Heart left ventricle (tissue), 16 donors: Measurements from ENCODE around the gene RANBP17. TPM values are rescaled to one million over a fixed set of nuclear protein-coding genes. Genes with fewer than 3 reads are reported as not detected.

ENCODE experiments used
- ATAC-seq, 4 donors: fragments of 200-7000 bp; cut with Tn5 transposase; one replicate each; pipeline ENCODE4 v1.9.1; 2020 to 2022; ENCODE audit warnings: moderate library complexity in 4 of 4, mild to moderate bottlenecking in 3 of 4, moderate number of reproducible peaks in 1 of 4
- DNase-seq, 5 donors: peaks; one replicate each; pipeline ENCODE4 v3.0.0-alpha.2; 2020
- H3K27ac ChIP-seq, 12 donors: fragments of 200-600 bp; sonication (generic) in 4 of 12; one replicate each; pipeline versions ENCODE4 v1.5.0 to v1.8.0; 2016 to 2022; ENCODE audit warnings: mild to moderate bottlenecking in 2 of 12
- H3K27me3 ChIP-seq, 9 donors: fragments of 200-600 bp; sonication (generic) in 2 of 9; one replicate each; pipeline versions ENCODE4 v1.5.1 to v1.8.0; 2016 to 2022; ENCODE audit warnings: mild to moderate bottlenecking in 3 of 9
- H3K36me3 ChIP-seq, 9 donors: fragments of 200-600 bp; sonication (generic) in 2 of 9; one replicate each; pipeline versions ENCODE4 v1.5.0 to v1.8.0; 2018 to 2022; ENCODE audit warnings: mild to moderate bottlenecking in 2 of 9
- H3K4me1 ChIP-seq, 12 donors: fragments of 200-600 bp; sonication (generic) in 4 of 12; one replicate each; pipeline versions ENCODE4 v1.5.0 to v1.8.0; 2016 to 2022; ENCODE audit warnings: mild to moderate bottlenecking in 3 of 12
- H3K4me3 ChIP-seq, 12 donors: fragments of 200-600 bp; sonication (generic) in 4 of 12; one replicate each; pipeline versions ENCODE4 v1.5.0 to v1.8.0; 2017 to 2022; ENCODE audit warnings: mild to moderate bottlenecking in 9 of 12, moderate library complexity in 4 of 12
- H3K9me3 ChIP-seq, 12 donors: fragments of 200-600 bp; sonication (generic) in 4 of 12; one replicate each; pipeline versions ENCODE4 v1.5.0 to v1.8.0; 2016 to 2022; ENCODE audit warnings: mild to moderate bottlenecking in 1 of 12
- CTCF ChIP-seq, 12 donors: fragments of 200-600 bp; sonication (generic) in 4 of 12; IDR thresholded peaks; one replicate each; pipeline versions ENCODE4 v1.5.0 to v1.8.0; 2018 to 2022; ENCODE audit warnings: antibody characterized with exemption in 12 of 12, mild to moderate bottlenecking in 5 of 12
- POLR2A ChIP-seq, 2 donors: fragments of 450-650 bp; IDR thresholded peaks; one replicate each; pipeline ENCODE4 v1.6.1; 2017; ENCODE audit warnings: antibody characterized with exemption in 2 of 2, mild to moderate bottlenecking in 2 of 2, moderate library complexity in 2 of 2
- WGBS, 4 donors: extraction: QIAGEN DNeasy Blood & Tissue Kit in 2 of 4; methylation state at CpG; one replicate each; pipeline versions ENCODE4 v1.1.5 to v1.1.7; 2013 to 2018; 5-methylcytosine and 5-hydroxymethylcytosine counted together
- intact Hi-C, 10 donors: fragments of 100-400 bp; cut with DNase I; formaldehyde crosslinking; loops; one replicate each; pipeline versions ENCODE4 v1.11.1 to v1.14.2; 2022
- polyA plus RNA-seq, 2 donors: library from polyadenylated mRNA; stranded (reverse); fragments of 200-250 nt; gene quantifications; one replicate each; pipeline ENCODE4 v1.2.3, GENCODE V29; 2013
- total RNA-seq, 9 donors: library from RNA; depleted of rRNA in 2 of 9; stranded (reverse); fragments of >200 nt in 2 of 9; fragmentation: NEBNext Ultra II Directional in 3 of 9; extraction: Animal tissue kit (Norgen Biotek cat#: 25700) in 3 of 9; gene quantifications; one replicate each; pipeline versions ENCODE4 v1.1.0 to v1.2.4, GENCODE V29; 2016 to 2023
- donor health status: ischemic (EF 13 %, LVEDD 7.1; RV severe dilation, severe dysfunction).
- donor health status: healthy with polysubstance abuse.
- donor health status: DM: no; HTN: yes; CAD: no.
- donor health status: DM: no; HTN: no; CAD: no.
- donor health status: ischemic (EF 25% LVEDD 6.9; RV normal size, moderate dysfunction).
- donor health status: ischemic (EF 25% LVEDD 5.7; RV mildly dilated, moderate dysfunction).
- donor health status: healthy.
- donor health status: DM: yes; HTN: yes; CAD: no.
- donor health status: ischemic (EF 35%, LVEDD 5.7; RV mildly dilated, moderate dysfunction).
- donor health status: nonischemic (EF 11% LVEDD 7.7; RV severe dilation, severe dysfunction).
- donor health status: DM: yes; HTN: yes; CAD: no.
- donor health status: PGD.
- donor health status: ischemic (EF 29% LVEDD 5.4; RV normal size, mild dysfunction).
- donor health status: nonischemic (EF 23%, LVEDD 6.1; RV moderate dilation, normal function).

RANBP17 gene
- total and polyA plus RNA-seq, 11 donors: 0.65 to 11.5 (median 3.7) TPM

GRCh38 chr5:170857066-170857465 lies 4.8 kb upstream of the RANBP17 start:
- no peak for DNase-seq
- intact Hi-C loops: no loop called here
- Histone ChIP-seq H3K4me3 (no peak overlapping the region), H3K9me3 (peaks cover 0 to 27% (median 16%) of the 10 kb centered on the region in 12 donors), H3K27me3 (peaks cover 0 to 4% (median 0%) of the 10 kb centered on the region in 9 donors), H3K36me3 (no peaks in the 10 kb centered on the region), H3K4me1 (peaks cover 0 to 5% (median 0%) of the 10 kb centered on the region in 12 donors), H3K27ac (no peak overlapping the region)
- 87 to 95% (median 90%) methylated on average over 2 of the region's 2 CpGs for WGBS, 4 donors
- no peak for ATAC-seq
- TF ChIP-seq CTCF (IDR thresholded peaks at IDR 0.05): no peak
- TF ChIP-seq POLR2A (IDR thresholded peaks at IDR 0.05): no peak

GRCh38 chr5:170860415-170860814 lies 1.4 kb upstream of the RANBP17 start:
- DNase-seq (no peak), ATAC-seq (no peak)
- intact Hi-C loops: loop anchor here in 1 of 10 donors (10.0 kb wide), 1 partner anchor 116 kb away; no protein-coding TSS in a partner anchor
- TF ChIP-seq CTCF (IDR thresholded peaks at IDR 0.05) (no peak), POLR2A (IDR thresholded peaks at IDR 0.05) (no peak)
- Histone ChIP-seq H3K36me3 (no peaks in the 10 kb centered on the region), H3K4me1 (peaks cover 0 to 16% (median 5%) of the 10 kb centered on the region in 12 donors), H3K9me3 (peaks cover 0 to 27% (median 16%) of the 10 kb centered on the region in 12 donors), H3K27me3 (peaks cover 0 to 8% (median 0%) of the 10 kb centered on the region in 9 donors), H3K27ac (no peak overlapping the region), H3K4me3 (no peak overlapping the region)

GRCh38 chr5:170860818-170861666 lies 776 bp upstream of the RANBP17 start:
- peaks cover 0 to 8% (median 0%) of the 10 kb centered on the region in 9 donors for H3K27me3 ChIP-seq
- H3K36me3 ChIP-seq: no peaks in the 10 kb centered on the region
- H3K4me3 ChIP-seq: peak overlapping the region in 6 of 12 donors; percentile 59 to 85 (median 76)
- no peak for ATAC-seq
- WGBS, 4 donors: 86 to 94% (median 93%) methylated on average over 5 of the region's 5 CpGs
- DNase-seq: no peak
- TF ChIP-seq CTCF (IDR thresholded peaks at IDR 0.05) (no peak), POLR2A (IDR thresholded peaks at IDR 0.05) (no peak)
- H3K4me1 ChIP-seq: peaks cover 0 to 16% (median 5%) of the 10 kb centered on the region in 12 donors
- peaks cover 0 to 27% (median 16%) of the 10 kb centered on the region in 12 donors for H3K9me3 ChIP-seq
- intact Hi-C loops: loop anchor here in 1 of 10 donors (10.0 kb wide), 1 partner anchor 116 kb away; no protein-coding TSS in a partner anchor
- H3K27ac ChIP-seq: no peak overlapping the region

- peak overlapping the region; percentile 59 to 91 (median 77) for H3K4me3 ChIP-seq
- ATAC-seq: no peak
- H3K36me3 ChIP-seq: no peaks in the 10 kb centered on the region
- WGBS, 4 donors: 8 to 37% (median 22%) methylated on average over 8 to 26 of the region's 26 CpGs
- peaks cover 0 to 8% (median 0%) of the 10 kb centered on the region in 9 donors for H3K27me3 ChIP-seq
- intact Hi-C loops: loop anchor here in 1 of 10 donors (10.0 kb wide), 1 partner anchor 117 kb away; no protein-coding TSS in a partner anchor
- peak in 4 of 5 donors; percentile 26 to 58 (median 49) for DNase-seq
- TF ChIP-seq CTCF (IDR thresholded peaks at IDR 0.05) (no peak), POLR2A (IDR thresholded peaks at IDR 0.05) (no peak)
- peak overlapping the region in 2 of 12 donors; percentile 32 to 67 for H3K27ac ChIP-seq
- H3K4me1 ChIP-seq: peaks cover 0 to 16% (median 5%) of the 10 kb centered on the region in 12 donors
- H3K9me3 ChIP-seq: peaks cover 0 to 27% (median 16%) of the 10 kb centered on the region in 12 donors
Observed at GRCh38 chr5:170861667-170861916, 226 bp upstream of the RANBP17 start.
